ENCODE data around the gene ANAPC1.
"Not testable (repeated sequence)": the region's sequence is repeated elsewhere in the genome, so short reads cannot be mapped to it uniquely, and the experiment has no call there.

ANAPC1 gene

GRCh38 chr2:111741517-111741916 is 142.5 kb downstream of the ANAPC1 start:
- H3K4me1 ChIP-seq (ENCODE audit: control insufficient read depth in 1 of 2, insufficient read depth in 2 of 2, low read length in 2 of 2); H3K27me3 ChIP-seq (ENCODE audit: control insufficient read depth in 1 of 2, insufficient read depth in 2 of 2, low read length in 2 of 2): not testable (repeated sequence)

GRCh38 chr2:111735838-111736721 is 147.9 kb downstream of the ANAPC1 start:
- H3K36me3 ChIP-seq (ENCODE audit: control insufficient read depth in 1 of 2, insufficient read depth in 2 of 2, low read length in 2 of 2); H3K9me3 ChIP-seq (ENCODE audit: control insufficient read depth in 1 of 2, low read length in 2 of 2); H3K9ac ChIP-seq (ENCODE audit: low read depth in 1 of 2, low read length in 2 of 2); H3K27ac ChIP-seq (ENCODE audit: low read depth, low read length); H3K4me1 ChIP-seq (ENCODE audit: control insufficient read depth in 1 of 2, insufficient read depth in 2 of 2, low read length in 2 of 2); H3K27me3 ChIP-seq (ENCODE audit: control insufficient read depth in 1 of 2, insufficient read depth in 2 of 2, low read length in 2 of 2); H3K4me3 ChIP-seq (ENCODE audit: low read depth in 1 of 2, low read length in 2 of 2): not testable (repeated sequence)

More at GRCh38 chr2:111741517-111741916, 142.5 kb downstream of the ANAPC1 start:
- not testable (repeated sequence) for H3K36me3 ChIP-seq (ENCODE audit: control insufficient read depth in 1 of 2, insufficient read depth in 2 of 2, low read length in 2 of 2); H3K9me3 ChIP-seq (ENCODE audit: control insufficient read depth in 1 of 2, low read length in 2 of 2); H3K4me3 ChIP-seq (ENCODE audit: low read depth in 1 of 2, low read length in 2 of 2); H3K27ac ChIP-seq (ENCODE audit: low read depth, low read length); H3K9ac ChIP-seq (ENCODE audit: low read depth in 1 of 2, low read length in 2 of 2)

- H3K27me3 ChIP-seq (ENCODE audit: control insufficient read depth in 1 of 2, insufficient read depth in 2 of 2, low read length in 2 of 2); H3K36me3 ChIP-seq (ENCODE audit: control insufficient read depth in 1 of 2, insufficient read depth in 2 of 2, low read length in 2 of 2); H3K4me1 ChIP-seq (ENCODE audit: control insufficient read depth in 1 of 2, insufficient read depth in 2 of 2, low read length in 2 of 2); H3K9ac ChIP-seq (ENCODE audit: low read depth in 1 of 2, low read length in 2 of 2); H3K4me3 ChIP-seq (ENCODE audit: low read depth in 1 of 2, low read length in 2 of 2); H3K9me3 ChIP-seq (ENCODE audit: control insufficient read depth in 1 of 2, low read length in 2 of 2); H3K27ac ChIP-seq (ENCODE audit: low read depth, low read length): not testable (repeated sequence)
Observed at GRCh38 chr2:111735420-111735819, 148.6 kb downstream of the ANAPC1 start.

GRCh38 chr2:111729812-111730458 is 154.1 kb downstream of the ANAPC1 start:
- not testable (repeated sequence) for H3K9me3 ChIP-seq (ENCODE audit: control insufficient read depth in 1 of 2, low read length in 2 of 2); H3K4me3 ChIP-seq (ENCODE audit: low read depth in 1 of 2, low read length in 2 of 2); H3K4me1 ChIP-seq (ENCODE audit: control insufficient read depth in 1 of 2, insufficient read depth in 2 of 2, low read length in 2 of 2)

GRCh38 chr2:111727611-111728110 is 156.3 kb downstream of the ANAPC1 start:
- H3K4me1 ChIP-seq (ENCODE audit: control insufficient read depth in 1 of 2, insufficient read depth in 2 of 2, low read length in 2 of 2); H3K36me3 ChIP-seq (ENCODE audit: control insufficient read depth in 1 of 2, insufficient read depth in 2 of 2, low read length in 2 of 2); H3K27ac ChIP-seq (ENCODE audit: low read depth, low read length); H3K27me3 ChIP-seq (ENCODE audit: control insufficient read depth in 1 of 2, insufficient read depth in 2 of 2, low read length in 2 of 2); H3K9ac ChIP-seq (ENCODE audit: low read depth in 1 of 2, low read length in 2 of 2); H3K4me3 ChIP-seq (ENCODE audit: low read depth in 1 of 2, low read length in 2 of 2); H3K9me3 ChIP-seq (ENCODE audit: control insufficient read depth in 1 of 2, low read length in 2 of 2): not testable (repeated sequence)

More at GRCh38 chr2:111729812-111730458, 154.1 kb downstream of the ANAPC1 start:
- H3K9ac ChIP-seq (ENCODE audit: low read depth in 1 of 2, low read length in 2 of 2); H3K36me3 ChIP-seq (ENCODE audit: control insufficient read depth in 1 of 2, insufficient read depth in 2 of 2, low read length in 2 of 2); H3K27ac ChIP-seq (ENCODE audit: low read depth, low read length); H3K27me3 ChIP-seq (ENCODE audit: control insufficient read depth in 1 of 2, insufficient read depth in 2 of 2, low read length in 2 of 2): not testable (repeated sequence)

GRCh38 chr2:111725742-111726141 is 158.3 kb downstream of the ANAPC1 start:
- H3K4me3 ChIP-seq (ENCODE audit: low read depth in 1 of 2, low read length in 2 of 2); H3K27me3 ChIP-seq (ENCODE audit: control insufficient read depth in 1 of 2, insufficient read depth in 2 of 2, low read length in 2 of 2); H3K9me3 ChIP-seq (ENCODE audit: control insufficient read depth in 1 of 2, low read length in 2 of 2); H3K9ac ChIP-seq (ENCODE audit: low read depth in 1 of 2, low read length in 2 of 2); H3K36me3 ChIP-seq (ENCODE audit: control insufficient read depth in 1 of 2, insufficient read depth in 2 of 2, low read length in 2 of 2); H3K4me1 ChIP-seq (ENCODE audit: control insufficient read depth in 1 of 2, insufficient read depth in 2 of 2, low read length in 2 of 2); H3K27ac ChIP-seq (ENCODE audit: low read depth, low read length): not testable (repeated sequence)

GRCh38 chr2:111719610-111720009 is 164.4 kb downstream of the ANAPC1 start:
- H3K27me3 ChIP-seq (ENCODE audit: control insufficient read depth in 1 of 2, insufficient read depth in 2 of 2, low read length in 2 of 2); H3K4me1 ChIP-seq (ENCODE audit: control insufficient read depth in 1 of 2, insufficient read depth in 2 of 2, low read length in 2 of 2); H3K9me3 ChIP-seq (ENCODE audit: control insufficient read depth in 1 of 2, low read length in 2 of 2); H3K36me3 ChIP-seq (ENCODE audit: control insufficient read depth in 1 of 2, insufficient read depth in 2 of 2, low read length in 2 of 2); H3K4me3 ChIP-seq (ENCODE audit: low read depth in 1 of 2, low read length in 2 of 2); H3K9ac ChIP-seq (ENCODE audit: low read depth in 1 of 2, low read length in 2 of 2); H3K27ac ChIP-seq (ENCODE audit: low read depth, low read length): not testable (repeated sequence)

All from duodenal mucosa (tissue), 2 donors.